DMS153 (cell line): ENCODE data around the gene ZNF579.

Experiments used
- DNase-seq: peaks from one replicate; lab custom pipeline; 2025; lab: John Stamatoyannopoulos, UW

ZNF579 gene, protein sequence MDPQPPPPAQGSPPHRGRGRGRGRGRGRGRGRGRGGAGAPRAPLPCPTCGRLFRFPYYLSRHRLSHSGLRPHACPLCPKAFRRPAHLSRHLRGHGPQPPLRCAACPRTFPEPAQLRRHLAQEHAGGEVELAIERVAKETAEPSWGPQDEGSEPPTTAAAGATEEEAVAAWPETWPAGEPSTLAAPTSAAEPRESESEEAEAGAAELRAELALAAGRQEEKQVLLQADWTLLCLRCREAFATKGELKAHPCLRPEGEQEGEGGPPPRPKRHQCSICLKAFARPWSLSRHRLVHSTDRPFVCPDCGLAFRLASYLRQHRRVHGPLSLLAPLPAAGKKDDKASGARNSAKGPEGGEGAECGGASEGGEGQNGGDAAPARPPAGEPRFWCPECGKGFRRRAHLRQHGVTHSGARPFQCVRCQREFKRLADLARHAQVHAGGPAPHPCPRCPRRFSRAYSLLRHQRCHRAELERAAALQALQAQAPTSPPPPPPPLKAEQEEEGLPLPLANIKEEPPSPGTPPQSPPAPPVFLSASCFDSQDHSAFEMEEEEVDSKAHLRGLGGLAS

DNA sequence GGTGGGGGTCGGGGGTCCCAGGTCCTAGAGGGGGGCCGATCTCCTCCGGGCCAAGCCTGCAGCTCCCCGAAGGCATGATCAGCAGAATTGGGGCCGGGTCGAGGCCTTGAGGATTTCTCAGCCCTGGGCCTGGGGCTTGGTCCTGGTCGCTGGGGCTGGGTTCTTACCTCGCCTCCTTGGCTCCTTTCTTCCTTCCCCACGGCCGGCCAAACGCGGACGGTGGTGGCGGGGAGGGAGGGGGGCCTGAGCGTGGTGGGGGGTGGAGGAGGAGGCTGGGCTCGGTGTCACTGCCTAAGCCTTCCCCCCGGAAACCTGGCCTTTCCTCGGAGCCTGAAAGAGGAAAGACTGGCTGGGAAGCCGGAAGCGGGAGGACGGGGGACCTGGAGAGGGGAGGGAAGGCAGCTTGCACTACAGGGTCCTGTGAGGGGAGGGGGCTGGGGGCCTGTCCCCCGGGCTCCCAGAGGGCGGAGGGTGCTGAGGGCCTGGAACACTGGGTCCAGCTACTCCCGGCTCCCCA lies at the start of gene ZNF579:
TSS of gene ZNF579 (minus strand) at position 221 of the 517 bp plus-strand sequence. CDS start 1,209 bp downstream, outside the sequence.
- peak; percentile 69 for DNase-seq

DNA sequence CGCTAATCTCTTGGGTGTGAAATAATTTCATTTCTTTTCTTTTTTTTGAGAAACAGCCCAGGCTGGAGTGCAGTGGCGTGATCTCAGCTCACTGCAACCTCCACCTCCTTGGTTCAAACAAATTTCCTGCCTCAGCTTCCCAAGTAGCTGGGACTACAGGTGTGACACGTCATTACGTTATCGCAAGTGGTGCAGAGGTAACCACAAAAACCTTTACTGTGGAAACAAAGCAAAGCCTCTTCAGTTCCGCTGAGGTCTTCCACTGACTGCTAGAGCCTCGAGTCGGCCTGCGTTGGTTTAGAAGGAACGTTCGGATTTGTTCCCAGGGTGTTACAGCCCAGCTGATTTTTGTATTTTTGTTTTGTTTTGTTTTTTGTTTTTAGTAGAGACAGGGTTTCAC lies 45.7 kb upstream of the ZNF579 start:
- no peak for DNase-seq

DNA sequence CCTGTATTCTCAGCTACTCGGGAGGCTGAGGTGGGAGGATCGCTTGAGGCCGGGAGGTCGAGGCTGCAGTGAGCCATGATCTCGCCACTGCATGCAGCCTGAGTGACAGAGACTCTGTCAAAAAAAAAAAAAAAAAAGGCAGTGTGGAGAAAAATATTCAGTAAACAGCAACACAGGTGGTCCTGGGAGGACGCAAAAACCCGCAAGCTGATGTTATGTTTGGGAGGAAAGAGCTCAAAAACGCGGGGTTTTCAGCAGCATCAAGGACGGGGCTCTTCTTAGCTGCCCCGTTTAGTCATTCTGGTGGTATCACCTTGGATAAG lies 44.3 kb upstream of the ZNF579 start:
- DNase-seq, result no peak

DNA sequence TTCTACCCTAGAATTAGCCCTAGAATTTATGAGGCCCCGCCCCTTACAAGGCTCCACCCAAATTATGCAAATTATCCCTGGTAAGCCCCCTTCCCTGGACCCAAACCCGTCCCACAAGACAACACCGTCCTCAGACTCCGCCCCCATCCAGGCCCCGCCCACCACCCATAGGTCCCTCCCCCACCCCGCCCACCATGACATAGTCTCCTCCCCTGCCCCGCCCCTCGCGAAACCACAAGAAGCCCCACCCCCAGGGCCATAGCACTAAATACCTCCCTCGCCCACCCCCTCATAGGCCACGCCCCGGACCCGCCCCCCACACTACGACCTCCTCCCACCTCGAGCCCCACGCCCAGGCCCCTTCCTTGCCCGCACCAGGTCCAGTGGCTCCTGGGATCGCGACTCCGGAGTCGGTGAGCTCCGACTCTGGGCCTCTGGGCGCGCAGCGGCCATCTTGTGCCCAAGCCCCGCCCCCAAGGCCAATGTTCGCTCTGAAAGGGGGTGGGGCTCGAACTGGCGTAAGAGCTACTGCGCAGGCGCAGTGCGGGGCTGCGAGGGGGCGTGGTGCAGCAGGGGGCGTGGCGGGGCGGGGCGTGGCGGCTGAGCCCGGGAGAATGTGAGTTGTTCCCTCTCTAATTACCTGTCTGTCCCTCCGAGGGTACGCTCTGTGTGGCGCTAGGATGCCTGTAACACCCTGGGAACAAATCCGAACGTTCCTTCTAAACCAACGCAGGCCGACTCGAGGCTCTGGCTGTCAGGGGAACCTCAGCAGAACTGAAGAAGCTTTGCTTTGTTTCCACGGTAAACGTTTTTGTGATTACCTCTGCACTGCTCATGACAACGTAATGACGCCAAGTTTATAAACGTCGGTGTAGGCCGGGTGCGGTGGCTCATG lies 43.7 kb upstream of the ZNF579 start, which contains the start of gene ZNF784:
TSS of gene ZNF784 (minus strand) at position 458 of the 895 bp plus-strand sequence. CDS start at position 453, 5 bp downstream.
- DNase-seq, result peak; percentile 85

DNA sequence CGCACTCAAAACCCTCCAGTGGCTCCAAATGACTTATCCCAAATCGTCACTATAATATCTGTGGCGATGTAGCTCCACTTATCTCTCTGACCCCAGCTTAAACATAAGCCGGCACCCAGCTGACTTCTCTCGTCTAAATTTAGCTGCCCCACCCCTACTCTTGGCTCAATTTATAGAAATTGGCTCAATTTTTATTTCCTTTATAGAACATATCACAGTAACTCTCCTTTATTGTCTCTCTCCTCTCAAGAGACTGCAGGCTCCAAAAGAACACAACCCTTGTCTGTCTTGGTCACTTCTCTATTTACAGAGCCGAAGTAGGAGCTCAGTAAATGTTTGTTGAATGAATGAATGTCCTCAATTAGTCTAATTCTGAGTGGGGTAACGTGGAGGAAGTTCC lies 42.9 kb upstream of the ZNF579 start:
- DNase-seq, result no peak

DNA sequence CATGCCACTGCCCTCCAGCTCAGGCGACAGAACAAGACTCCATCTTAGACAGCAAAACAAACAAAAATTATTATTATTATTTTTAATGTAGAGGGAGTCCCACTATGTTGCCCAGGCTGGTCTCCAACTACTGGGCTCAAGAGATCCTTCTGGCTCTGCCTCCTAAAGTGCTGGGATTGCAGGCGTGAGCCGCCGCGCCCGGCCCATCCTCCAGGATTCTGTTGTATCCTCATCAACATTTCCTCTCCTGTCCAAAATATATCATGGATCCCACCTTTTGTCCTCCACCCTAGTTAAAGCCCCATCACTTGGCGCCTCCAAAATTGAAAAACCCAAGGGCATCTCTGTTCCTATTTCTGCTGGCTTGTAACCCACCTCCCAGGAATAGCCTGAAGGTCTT lies 42.5 kb upstream of the ZNF579 start:
- no peak for DNase-seq

DNA sequence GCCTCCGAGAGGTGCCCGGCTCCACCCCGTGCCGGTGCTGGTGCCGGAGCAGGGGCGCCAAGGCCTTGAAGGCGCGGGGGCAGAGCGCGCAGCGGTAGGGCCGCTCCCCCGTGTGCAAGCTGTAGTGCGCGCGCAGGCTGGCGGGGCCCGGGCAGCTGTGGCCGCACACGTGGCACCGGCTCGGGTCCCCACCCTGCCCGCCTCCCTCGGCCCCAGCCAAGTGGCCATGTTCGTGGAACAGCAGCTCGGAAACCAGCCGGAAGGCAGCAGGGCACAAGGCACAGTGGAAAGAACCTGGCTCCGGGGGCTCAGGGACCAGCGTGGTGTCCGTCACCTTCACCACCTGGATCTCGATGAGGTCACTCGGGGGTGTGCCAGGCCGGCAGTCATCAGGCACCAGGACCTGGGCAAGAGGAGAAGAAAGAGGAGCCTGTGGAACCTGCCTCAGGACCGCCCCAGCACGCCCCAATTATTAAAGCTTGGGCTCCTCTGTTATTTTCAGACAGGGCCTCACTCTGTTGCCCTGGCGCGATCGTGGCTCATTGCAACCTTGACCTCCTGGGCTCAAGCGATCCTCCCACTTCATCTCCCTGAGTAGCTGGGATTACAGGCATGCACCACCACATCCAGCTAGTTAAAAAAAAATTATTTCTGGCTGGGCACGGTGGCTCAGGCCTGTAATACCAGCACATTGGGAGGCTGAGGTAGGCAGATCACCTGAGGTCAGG lies 41.8 kb upstream of the ZNF579 start:
- DNase-seq, result no peak

DNA sequence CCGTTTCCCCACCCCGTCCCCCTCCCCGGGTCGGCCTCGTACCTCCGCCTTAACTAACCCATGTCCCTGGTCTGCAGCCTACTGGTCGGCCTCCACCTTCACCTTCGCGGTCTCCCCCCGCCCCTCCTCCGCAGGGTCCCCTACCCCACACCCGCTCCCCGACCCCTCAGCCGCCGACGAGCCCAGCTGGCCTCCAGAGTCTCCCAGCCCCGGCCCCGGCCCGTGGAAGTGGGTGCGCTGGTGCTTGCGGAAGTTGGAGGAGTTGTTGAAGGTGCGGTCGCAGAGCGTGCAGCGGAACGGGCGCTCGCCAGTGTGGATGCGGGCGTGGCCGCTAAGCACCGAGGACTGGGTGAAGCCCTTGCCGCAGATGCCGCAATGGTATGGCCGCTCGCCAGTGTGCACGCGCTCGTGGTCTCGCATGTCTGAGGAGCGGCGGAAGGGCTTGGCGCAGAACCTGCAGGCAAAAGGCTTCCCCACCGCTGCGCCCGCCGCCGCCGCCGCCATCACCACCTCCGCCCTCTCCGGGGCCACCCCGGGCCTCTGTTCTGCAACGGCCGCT lies 41.1 kb upstream of the ZNF579 start:
- DNase-seq, result no peak

DNA sequence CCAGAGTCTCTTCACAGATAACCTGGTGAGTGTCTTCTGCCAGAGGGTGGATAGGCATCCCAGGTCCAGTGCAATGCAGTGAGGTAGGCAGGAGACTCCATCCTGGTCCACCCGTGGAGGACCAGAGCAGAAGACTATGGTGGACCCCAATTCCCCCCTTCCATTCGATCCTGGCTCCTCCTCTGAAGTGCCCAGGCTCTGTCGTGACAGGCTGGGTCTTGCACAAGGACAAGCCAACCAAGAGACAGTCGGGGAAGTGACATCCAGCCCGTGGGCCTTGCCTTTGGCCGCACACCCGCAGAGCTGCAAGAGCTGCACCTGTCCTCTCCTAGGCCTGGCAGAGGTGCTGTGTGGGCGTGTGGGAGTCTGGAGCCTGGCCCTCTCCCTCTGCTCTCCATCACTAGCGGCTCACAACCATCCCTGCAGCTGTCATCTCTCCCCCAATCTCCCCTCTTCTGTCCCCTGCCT lies 40.6 kb upstream of the ZNF579 start:
- DNase-seq, result no peak

DNA sequence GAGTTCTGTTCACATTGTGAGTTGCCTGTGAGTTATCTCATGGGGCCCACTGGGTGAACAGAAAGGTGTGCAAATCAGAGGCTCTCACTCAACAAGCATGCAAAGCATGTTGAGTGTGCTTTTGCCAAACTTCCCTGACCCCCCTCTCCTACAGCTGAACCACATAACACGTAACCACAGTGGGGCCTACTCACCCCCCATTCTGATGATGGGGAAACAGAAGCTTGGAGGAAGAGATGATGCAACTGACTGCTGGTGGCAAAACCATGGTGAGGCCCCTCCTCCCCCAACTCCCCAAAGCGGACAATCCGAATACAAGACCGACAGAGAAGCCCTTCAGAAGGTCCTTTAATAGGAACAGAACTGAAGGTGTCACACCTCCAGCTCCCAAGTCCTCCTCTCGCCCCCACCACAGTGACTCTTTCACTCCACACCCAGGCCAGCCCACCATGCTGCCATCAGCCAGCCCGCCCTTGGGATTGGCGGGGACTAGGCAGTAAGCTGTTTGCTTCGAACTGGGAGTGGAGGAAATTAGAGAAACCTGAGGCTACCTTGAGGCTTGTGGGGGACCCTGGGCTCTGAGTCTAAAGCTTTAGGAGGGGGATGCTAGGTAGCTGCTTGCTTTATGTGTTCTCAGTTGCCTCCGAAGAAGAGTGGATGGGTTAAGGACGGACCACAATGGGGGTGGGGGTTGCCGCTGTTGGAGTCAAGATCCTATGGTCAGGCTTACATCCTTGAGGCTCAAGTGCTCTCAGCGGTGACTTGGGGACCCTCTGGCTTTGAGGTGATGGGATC lies 40.0 kb upstream of the ZNF579 start:
- DNase-seq, result no peak

DNA sequence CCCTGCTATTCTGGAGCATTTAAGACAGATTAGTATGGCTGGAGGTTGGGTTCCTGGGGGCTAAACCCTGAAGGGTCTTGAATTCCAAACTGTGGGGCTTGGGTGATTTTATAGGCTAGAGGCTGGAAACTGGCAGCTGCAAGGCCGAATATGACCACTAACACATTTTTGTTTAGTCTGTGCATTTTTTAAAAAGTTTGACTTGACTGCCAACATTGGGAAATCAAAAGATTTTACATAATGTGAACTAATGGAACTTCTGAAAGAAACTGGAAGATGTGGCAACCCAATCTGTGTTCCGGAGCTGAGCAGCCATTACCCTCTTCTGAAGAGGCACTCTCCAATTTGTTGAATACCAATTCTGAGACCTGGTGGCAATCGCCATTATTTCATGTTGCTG lies 38.6 kb upstream of the ZNF579 start:
- DNase-seq, result no peak

DNA sequence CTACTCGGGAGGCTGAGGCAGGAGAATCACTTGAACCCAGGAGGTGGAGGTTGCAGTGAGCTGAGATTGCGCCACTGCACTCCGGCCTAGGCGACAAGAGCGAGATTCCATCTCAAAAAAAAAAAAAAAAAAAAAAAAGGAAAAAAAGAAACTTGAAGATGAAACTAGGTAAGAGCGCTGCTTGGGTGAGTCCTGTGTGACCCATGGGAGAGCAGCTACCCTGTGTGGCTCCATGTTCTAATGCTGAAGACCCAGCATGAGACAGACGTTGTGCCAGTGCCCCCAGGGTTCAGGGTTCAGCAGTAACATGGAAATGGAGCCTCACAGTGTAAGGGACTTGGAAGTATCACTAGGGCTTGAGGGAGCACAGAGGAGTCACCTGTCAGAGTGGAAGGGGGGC lies 37.8 kb upstream of the ZNF579 start:
- DNase-seq, result no peak

DNA sequence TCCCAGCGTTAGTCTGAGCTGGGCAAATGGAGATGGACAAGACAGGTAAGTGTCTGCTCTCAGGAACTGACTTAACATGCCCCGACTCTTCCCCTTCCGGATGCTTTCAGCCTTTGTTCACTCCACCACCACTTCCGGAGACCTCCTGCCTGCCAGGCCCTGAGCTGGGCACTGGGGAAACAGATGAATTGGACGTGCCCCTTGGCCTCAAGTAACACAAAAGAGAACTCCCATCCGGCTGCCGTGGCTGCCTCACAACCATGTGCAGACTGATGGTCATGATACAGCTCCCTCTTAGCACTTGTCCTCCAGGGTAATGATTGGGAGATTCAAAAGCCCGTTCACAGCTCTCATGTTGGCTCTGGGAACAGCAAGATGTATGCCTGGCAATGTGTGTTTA lies 36.8 kb upstream of the ZNF579 start:
- no peak for DNase-seq

DNA sequence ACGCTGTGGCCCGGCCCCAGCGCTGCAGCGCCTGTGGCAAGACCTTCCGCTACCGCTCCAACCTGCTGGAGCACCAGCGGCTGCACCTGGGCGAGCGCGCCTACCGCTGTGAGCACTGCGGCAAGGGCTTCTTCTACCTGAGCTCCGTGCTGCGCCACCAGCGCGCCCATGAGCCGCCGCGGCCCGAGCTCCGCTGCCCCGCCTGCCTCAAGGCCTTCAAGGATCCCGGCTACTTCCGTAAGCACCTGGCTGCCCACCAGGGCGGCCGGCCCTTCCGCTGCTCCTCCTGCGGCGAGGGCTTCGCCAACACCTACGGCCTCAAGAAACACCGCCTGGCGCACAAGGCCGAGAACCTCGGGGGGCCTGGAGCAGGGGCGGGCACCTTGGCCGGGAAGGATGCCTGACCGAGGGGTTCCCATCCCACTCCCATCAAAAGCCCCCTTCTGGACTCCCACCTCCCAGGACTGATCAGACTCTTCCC lies 35.8 kb upstream of the ZNF579 start:
- DNase-seq, result no peak

DNA sequence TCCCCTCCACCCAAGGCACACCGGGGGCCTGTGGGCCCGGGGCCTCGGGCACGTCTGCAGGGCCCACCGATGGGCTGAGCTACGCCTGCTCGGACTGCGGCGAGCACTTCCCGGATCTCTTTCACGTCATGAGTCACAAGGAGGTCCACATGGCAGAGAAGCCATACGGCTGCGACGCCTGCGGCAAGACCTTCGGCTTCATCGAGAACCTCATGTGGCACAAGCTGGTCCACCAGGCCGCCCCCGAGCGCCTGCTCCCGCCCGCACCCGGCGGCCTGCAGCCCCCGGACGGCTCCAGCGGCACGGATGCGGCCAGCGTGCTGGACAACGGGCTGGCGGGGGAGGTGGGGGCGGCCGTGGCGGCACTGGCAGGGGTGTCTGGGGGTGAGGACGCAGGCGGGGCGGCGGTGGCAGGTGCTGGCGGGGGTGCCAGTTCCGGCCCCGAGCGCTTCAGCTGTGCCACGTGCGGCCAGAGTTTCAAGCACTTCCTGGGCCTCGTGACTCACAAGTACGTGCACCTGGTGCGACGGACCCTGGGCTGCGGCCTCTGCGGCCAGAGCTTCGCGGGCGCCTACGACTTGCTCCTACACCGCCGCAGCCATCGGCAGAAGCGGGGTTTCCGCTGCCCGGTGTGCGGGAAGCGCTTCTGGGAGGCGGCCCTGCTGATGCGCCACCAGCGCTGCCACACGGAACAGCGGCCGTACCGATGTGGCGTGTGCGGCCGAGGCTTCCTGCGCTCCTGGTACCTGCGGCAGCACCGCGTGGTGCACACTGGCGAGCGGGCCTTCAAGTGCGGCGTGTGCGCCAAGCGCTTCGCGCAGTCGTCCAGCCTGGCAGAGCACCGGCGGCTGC lies 35.1 kb upstream of the ZNF579 start:
- DNase-seq, result no peak

DNA sequence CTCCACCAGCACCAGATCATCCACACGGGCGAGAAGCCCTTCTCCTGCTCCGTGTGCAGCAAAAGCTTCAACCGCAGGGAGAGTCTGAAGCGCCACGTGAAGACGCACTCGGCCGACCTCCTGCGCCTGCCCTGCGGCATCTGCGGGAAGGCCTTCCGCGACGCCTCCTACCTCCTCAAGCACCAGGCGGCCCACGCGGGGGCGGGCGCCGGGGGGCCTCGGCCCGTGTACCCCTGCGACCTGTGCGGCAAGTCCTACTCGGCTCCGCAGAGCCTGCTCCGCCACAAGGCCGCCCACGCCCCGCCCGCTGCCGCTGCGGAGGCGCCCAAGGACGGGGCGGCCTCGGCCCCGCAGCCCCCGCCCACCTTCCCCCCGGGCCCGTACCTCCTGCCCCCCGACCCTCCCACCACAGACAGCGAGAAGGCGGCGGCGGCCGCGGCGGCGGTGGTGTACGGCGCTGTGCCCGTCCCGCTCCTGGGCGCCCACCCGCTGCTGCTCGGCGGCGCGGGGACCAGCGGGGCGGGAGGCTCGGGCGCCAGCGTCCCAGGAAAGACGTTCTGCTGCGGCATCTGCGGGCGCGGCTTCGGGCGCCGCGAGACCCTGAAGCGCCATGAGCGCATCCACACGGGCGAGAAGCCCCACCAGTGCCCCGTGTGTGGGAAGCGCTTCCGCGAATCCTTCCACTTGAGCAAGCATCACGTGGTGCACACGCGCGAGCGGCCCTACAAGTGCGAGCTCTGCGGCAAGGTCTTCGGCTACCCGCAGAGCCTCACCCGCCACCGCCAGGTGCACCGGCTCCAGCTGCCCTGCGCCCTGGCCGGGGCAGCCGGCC lies 34.3 kb upstream of the ZNF579 start:
- DNase-seq, result no peak

DNA sequence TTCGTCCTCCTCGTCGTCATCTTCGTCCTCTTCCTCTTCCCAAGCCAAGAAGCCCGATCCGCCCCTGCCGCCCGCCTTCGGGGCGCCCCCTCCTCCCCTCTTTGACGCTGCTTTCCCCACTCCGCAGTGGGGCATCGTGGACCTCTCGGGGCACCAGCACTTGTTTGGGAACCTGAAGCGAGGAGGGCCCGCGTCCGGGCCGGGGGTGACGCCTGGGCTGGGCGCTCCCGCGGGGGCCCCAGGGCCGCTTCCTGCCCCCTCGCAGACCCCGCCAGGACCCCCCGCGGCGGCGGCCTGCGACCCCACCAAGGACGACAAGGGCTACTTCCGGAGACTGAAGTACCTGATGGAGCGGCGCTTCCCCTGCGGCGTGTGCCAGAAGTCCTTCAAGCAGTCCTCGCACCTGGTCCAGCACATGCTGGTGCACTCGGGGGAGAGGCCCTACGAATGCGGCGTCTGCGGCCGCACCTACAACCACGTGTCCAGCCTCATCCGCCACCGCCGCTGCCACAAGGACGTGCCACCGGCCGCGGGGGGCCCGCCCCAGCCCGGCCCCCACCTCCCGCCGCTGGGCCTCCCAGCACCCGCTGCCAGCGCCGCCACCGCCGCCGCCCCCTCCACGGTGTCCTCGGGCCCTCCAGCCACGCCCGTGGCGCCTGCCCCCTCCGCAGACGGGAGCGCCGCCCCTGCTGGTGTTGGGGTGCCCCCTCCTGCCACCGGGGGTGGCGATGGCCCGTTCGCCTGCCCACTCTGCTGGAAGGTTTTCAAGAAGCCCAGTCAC lies 33.5 kb upstream of the ZNF579 start:
- DNase-seq, result no peak

DNA sequence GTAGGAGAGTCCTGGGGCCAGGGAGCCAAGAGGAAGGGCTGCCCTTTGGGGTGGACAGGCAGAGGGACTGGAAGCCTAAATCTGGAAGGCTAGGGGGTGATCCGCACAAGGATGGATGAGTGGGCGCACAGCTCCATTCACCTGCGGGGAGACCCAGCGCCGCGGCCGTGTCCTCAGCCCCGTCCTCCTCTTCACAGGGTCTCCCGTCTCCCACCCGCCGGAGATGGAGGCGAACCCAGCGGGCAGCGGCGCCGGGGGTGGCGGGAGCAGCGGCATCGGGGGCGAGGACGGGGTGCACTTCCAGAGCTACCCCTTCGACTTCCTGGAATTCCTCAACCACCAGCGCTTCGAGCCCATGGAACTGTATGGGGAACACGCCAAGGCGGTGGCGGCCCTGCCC lies 32.7 kb upstream of the ZNF579 start:
- no peak for DNase-seq
